Gastrocnemius medialis (tissue), 4 donors: ENCODE results near the gene BCORL1. TPM values are rescaled to one million over a fixed set of nuclear protein-coding genes. Genes with fewer than 3 reads are reported as not detected.

ENCODE experiments used
- ATAC-seq, 2 donors: fragments of 150-250 bp; one replicate each; pipeline ENCODE4 v1.9.1; 2016
- DNase-seq, 2 donors: peaks; one replicate each; pipeline ENCODE4 v3.0.0-alpha.2; 2019
- H3K27ac ChIP-seq, 4 donors: fragments of 200-600 bp; sonication (generic); 1 replicate in 1 of 4; 2 replicates in 3 of 4; pipeline ENCODE4 v1.5.1; 2016 to 2018; ENCODE audit warnings: mild to moderate bottlenecking in 2 of 4, moderate library complexity in 1 of 4
- H3K27me3 ChIP-seq, 3 donors: fragments of 200-600 bp; sonication (generic) in 2 of 3; 1 replicate in 1 of 3; 2 replicates in 2 of 3; pipeline versions ENCODE4 v1.5.1 to v1.6.0; 2016 to 2019; ENCODE audit warnings: mild to moderate bottlenecking in 1 of 3, moderate library complexity in 1 of 3
- H3K36me3 ChIP-seq, 2 donors: fragments of 200-600 bp; sonication (generic) in 1 of 2; one replicate each; pipeline ENCODE4 v1.5.1; 2017 to 2018
- H3K4me1 ChIP-seq, 2 donors: fragments of 200-600 bp; sonication (generic) in 1 of 2; one replicate each; pipeline ENCODE4 v1.5.1; 2016 to 2017; ENCODE audit warnings: mild to moderate bottlenecking in 2 of 2
- H3K4me3 ChIP-seq, 4 donors: fragments of 200-600 bp; sonication (generic) in 3 of 4; 1 replicate in 1 of 4; 2 replicates in 3 of 4; pipeline ENCODE4 v1.5.1; 2016 to 2019; ENCODE audit warnings: mild to moderate bottlenecking in 2 of 4
- H3K9me3 ChIP-seq, 3 donors: fragments of 200-600 bp; sonication (generic) in 2 of 3; 1 replicate in 1 of 3; 2 replicates in 2 of 3; pipeline ENCODE4 v1.5.1; 2016 to 2019
- CTCF ChIP-seq, 5 experiments: fragments of 450-650 bp in 3 of 5; fragments of 200-600 bp in 2 of 5; sonication (generic) in 2 of 5; IDR thresholded peaks in 4 of 5; conservative IDR thresholded peaks in 1 of 5; 1 replicate in 4 of 5; 2 replicates in 1 of 5; pipeline ENCODE4 v1.5.1; 2016 to 2019; ENCODE audit warnings: antibody characterized with exemption in 5 of 5, mild to moderate bottlenecking in 3 of 5, moderate library complexity in 3 of 5
- POLR2A ChIP-seq, 2 donors: fragments of 450-650 bp; IDR thresholded peaks; one replicate each; pipeline ENCODE4 v1.6.1; 2017; ENCODE audit warnings: antibody characterized with exemption in 2 of 2, mild to moderate bottlenecking in 2 of 2, moderate library complexity in 2 of 2
- in situ Hi-C, 4 donors: fragments of 200-750 bp; cut with MboI; loops; one replicate each; pipeline versions ENCODE4 v1.15.0 to v1.8.0; 2017; ENCODE audit warnings: low sequenced_read_pairs in 4 of 4
- intact Hi-C: fragments of 100-400 bp; cut with DNase I; formaldehyde crosslinking; loops from one replicate; pipeline ENCODE4 v1.15.1; 2023; ENCODE audit warnings: low total_unique reads
- total RNA-seq, 4 donors: library from RNA; depleted of rRNA; stranded (reverse); fragments of >200 nt; gene quantifications; one replicate each; pipeline versions ENCODE4 v1.1.0 to v1.2.3, GENCODE V29; 2016

BCORL1 gene
- total RNA-seq, 4 donors from 2014 or later: 1.1 to 3.6 (median 2.4) TPM

GRCh38 chrX:130080791-130081367, 98.4 kb downstream of the BCORL1 start:
- Histone ChIP-seq H3K27me3 (no peaks in the 10 kb centered on the region), H3K4me3 (no peak overlapping the region), H3K9me3 (no peaks in the 10 kb centered on the region), H3K36me3 (no peaks in the 10 kb centered on the region), H3K27ac (no peak overlapping the region), H3K4me1 (no peaks in the 10 kb centered on the region)
- in situ Hi-C loops: no loop called here
- TF ChIP-seq CTCF (IDR thresholded peaks at IDR 0.05 in 4 of 5, conservative IDR thresholded peaks at IDR 0.05 in 1 of 5) (no peak), POLR2A (IDR thresholded peaks at IDR 0.05) (no peak)
- DNase-seq (no peak), ATAC-seq (no peak)
- intact Hi-C loops: loop anchor here (1.0 to 2.0 kb wide), 2 partner anchors 40 to 111 kb away; no protein-coding TSS in a partner anchor

- peak overlapping the region; percentile 46 to 53 (median 51) for H3K27ac ChIP-seq
- no peak for ATAC-seq
Measured at GRCh38 chrX:130081421-130082045, 99.1 kb downstream of the BCORL1 start.

GRCh38 chrX:130082244-130083106, 100.0 kb downstream of the BCORL1 start:
- intact Hi-C loops: no loop called here
- peak; percentile 44 to 45 for ATAC-seq
- no peaks in the 10 kb centered on the region for H3K4me1 ChIP-seq

More at GRCh38 chrX:130081421-130082045, 99.1 kb downstream of the BCORL1 start:
- no peaks in the 10 kb centered on the region for H3K27me3 ChIP-seq
- no peak for TF ChIP-seq POLR2A (IDR thresholded peaks at IDR 0.05)
- no peak for TF ChIP-seq CTCF (IDR thresholded peaks at IDR 0.05 in 4 of 5, conservative IDR thresholded peaks at IDR 0.05 in 1 of 5)
- no peak for DNase-seq
- H3K4me3 ChIP-seq: no peak overlapping the region
- intact Hi-C loops (loop anchor here (2.0 kb wide), 1 partner anchor 39 kb away; no protein-coding TSS in a partner anchor), in situ Hi-C loops (no loop called here)
- H3K36me3 ChIP-seq: no peaks in the 10 kb centered on the region
- no peaks in the 10 kb centered on the region for H3K9me3 ChIP-seq
- no peaks in the 10 kb centered on the region for H3K4me1 ChIP-seq

GRCh38 chrX:130083107-130083490, 100.7 kb downstream of the BCORL1 start:
- no peak overlapping the region for H3K4me3 ChIP-seq
- peak overlapping the region in 2 of 4 donors; percentile 52 to 53 for H3K27ac ChIP-seq
- TF ChIP-seq CTCF (IDR thresholded peaks at IDR 0.05 in 4 of 5, conservative IDR thresholded peaks at IDR 0.05 in 1 of 5): no peak
- no peak for TF ChIP-seq POLR2A (IDR thresholded peaks at IDR 0.05)
- H3K36me3 ChIP-seq: no peaks in the 10 kb centered on the region
- no peaks in the 10 kb centered on the region for H3K27me3 ChIP-seq
- no peak for ATAC-seq
- in situ Hi-C loops (no loop called here), intact Hi-C loops (no loop called here)
- no peaks in the 10 kb centered on the region for H3K9me3 ChIP-seq
- H3K4me1 ChIP-seq: no peaks in the 10 kb centered on the region
- no peak for DNase-seq

More at GRCh38 chrX:130082244-130083106, 100.0 kb downstream of the BCORL1 start:
- DNase-seq: peak in 1 of 2 donors; percentile 18
- H3K36me3 ChIP-seq: no peaks in the 10 kb centered on the region
- peak overlapping the region; percentile 46 to 53 (median 51) for H3K27ac ChIP-seq
- TF ChIP-seq POLR2A (IDR thresholded peaks at IDR 0.05): no peak
- TF ChIP-seq CTCF (IDR thresholded peaks at IDR 0.05 in 4 of 5, conservative IDR thresholded peaks at IDR 0.05 in 1 of 5): peak in 1 of 5 experiments; percentile 9
- no peak overlapping the region for H3K4me3 ChIP-seq
- no peaks in the 10 kb centered on the region for H3K27me3 ChIP-seq
- in situ Hi-C loops: no loop called here
- H3K9me3 ChIP-seq: no peaks in the 10 kb centered on the region
